BLaER1 (cell line): Measurements from ENCODE around the gene MYO1D.
"Not testable (repeated sequence)": the region's sequence is repeated elsewhere in the genome, so short reads cannot be mapped to it uniquely, and the experiment has no call there.

Source experiments
- H3K27ac ChIP-seq: shearing (Covaris generic); formaldehyde crosslinking; 2 replicates; pipeline ENCODE4 v1.8.1; 2022
- H3K27me3 ChIP-seq: shearing (Covaris generic); formaldehyde crosslinking; 2 replicates; pipeline ENCODE4 v1.8.1; 2022
- H3K36me3 ChIP-seq: shearing (Covaris generic); formaldehyde crosslinking; 2 replicates; pipeline ENCODE4 v1.8.1; 2022
- H3K4me1 ChIP-seq: shearing (Covaris generic); formaldehyde crosslinking; 2 replicates; pipeline ENCODE4 v1.8.1; 2022
- H3K4me2 ChIP-seq: shearing (Covaris generic); formaldehyde crosslinking; 2 replicates; pipeline ENCODE4 v1.8.1; 2022
- H3K4me3 ChIP-seq: shearing (Covaris generic); formaldehyde crosslinking; 2 replicates; pipeline ENCODE4 v1.8.1; 2022
- H3K9ac ChIP-seq: shearing (Covaris generic); formaldehyde crosslinking; 2 replicates; pipeline ENCODE4 v1.8.1; 2022
- H3K9me3 ChIP-seq: shearing (Covaris generic); formaldehyde crosslinking; 2 replicates; pipeline ENCODE4 v1.8.1; 2022
- H4K20me1 ChIP-seq: shearing (Covaris generic); formaldehyde crosslinking; 2 replicates; pipeline ENCODE4 v1.8.1; 2022
- Cebpa-rat ChIP-seq: shearing (Covaris generic); IDR thresholded peaks from 2 replicates; pipeline ENCODE4 v1.8.1; 2022

Gene MYO1D

GRCh38 chr17:32536736-32537643 is 339.9 kb downstream of the MYO1D start:
- H3K4me3 ChIP-seq, result no peak overlapping the region

GRCh38 chr17:32533296-32533695 is 343.6 kb downstream of the MYO1D start:
- Histone ChIP-seq H3K27me3 (no peaks in the 10 kb centered on the region), H3K9me3 (no peaks in the 10 kb centered on the region), H3K9ac (no peak overlapping the region), H3K4me3 (no peak overlapping the region), H3K36me3 (no peaks in the 10 kb centered on the region), H3K4me1 (peaks cover 25% of the 10 kb centered on the region), H3K4me2 (no peak overlapping the region), H3K27ac (no peak overlapping the region), H4K20me1 (no peaks in the 10 kb centered on the region)
- no peak for TF ChIP-seq Cebpa-rat

More at GRCh38 chr17:32536736-32537643, 339.9 kb downstream of the MYO1D start:
- 0 out of 2 replicates have a peak overlapping the region, but pooled peaks have one; percentile 37 for H3K4me2 ChIP-seq
- no peak for TF ChIP-seq Cebpa-rat
- peaks cover 6% of the 10 kb centered on the region for H3K4me1 ChIP-seq
- no peaks in the 10 kb centered on the region for H3K27me3 ChIP-seq
- no peaks in the 10 kb centered on the region for H4K20me1 ChIP-seq
- no peak overlapping the region for H3K9ac ChIP-seq
- no peaks in the 10 kb centered on the region for H3K9me3 ChIP-seq
- no peak overlapping the region for H3K27ac ChIP-seq
- no peaks in the 10 kb centered on the region for H3K36me3 ChIP-seq

- Histone ChIP-seq H3K4me2 (peak overlapping the region; percentile 73), H3K9ac (no peak overlapping the region), H3K4me3 (no peak overlapping the region), H3K36me3 (no peaks in the 10 kb centered on the region), H3K27me3 (no peaks in the 10 kb centered on the region), H4K20me1 (no peaks in the 10 kb centered on the region), H3K4me1 (peaks cover 55% of the 10 kb centered on the region), H3K27ac (peak overlapping the region; percentile 27; the same call in 1 of the 2 replicates), H3K9me3 (no peaks in the 10 kb centered on the region)
- TF ChIP-seq Cebpa-rat, result no peak
Measured at GRCh38 chr17:32529604-32530003, 347.3 kb downstream of the MYO1D start.

DNA sequence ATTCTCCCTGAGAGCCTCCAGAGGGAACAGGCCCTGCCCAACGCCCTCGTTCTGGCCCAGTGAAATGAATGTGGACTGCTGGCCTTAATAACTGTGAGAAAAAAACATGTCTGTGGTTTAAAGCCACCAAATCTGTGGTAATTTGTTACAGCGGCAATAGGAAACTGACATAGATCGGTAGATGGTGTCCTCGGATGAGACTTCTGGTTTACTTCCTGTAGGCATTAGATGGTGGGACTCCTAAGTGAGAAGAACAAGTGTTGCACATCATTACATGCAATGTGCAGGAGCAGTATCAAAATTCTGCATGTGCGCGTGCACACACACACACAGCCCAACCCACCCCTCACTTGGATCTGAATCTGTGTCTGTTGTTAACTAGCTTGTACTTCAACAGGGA is 348.1 kb downstream of the MYO1D start:
- H4K20me1 ChIP-seq, result no peaks in the 10 kb centered on the region
- no peak for TF ChIP-seq Cebpa-rat
- no peaks in the 10 kb centered on the region for H3K9me3 ChIP-seq
- H3K4me1 ChIP-seq, result peaks cover 63% of the 10 kb centered on the region
- H3K4me3 ChIP-seq, result no peak overlapping the region
- peak overlapping the region; percentile 73 for H3K4me2 ChIP-seq
- H3K9ac ChIP-seq, result 0 out of 2 replicates have a peak overlapping the region, but pooled peaks have one; percentile 17
- H3K27me3 ChIP-seq, result no peaks in the 10 kb centered on the region
- 0 out of 2 replicates have a peak overlapping the region, but pooled peaks have one; percentile 81 for H3K27ac ChIP-seq
- H3K36me3 ChIP-seq, result no peaks in the 10 kb centered on the region

DNA sequence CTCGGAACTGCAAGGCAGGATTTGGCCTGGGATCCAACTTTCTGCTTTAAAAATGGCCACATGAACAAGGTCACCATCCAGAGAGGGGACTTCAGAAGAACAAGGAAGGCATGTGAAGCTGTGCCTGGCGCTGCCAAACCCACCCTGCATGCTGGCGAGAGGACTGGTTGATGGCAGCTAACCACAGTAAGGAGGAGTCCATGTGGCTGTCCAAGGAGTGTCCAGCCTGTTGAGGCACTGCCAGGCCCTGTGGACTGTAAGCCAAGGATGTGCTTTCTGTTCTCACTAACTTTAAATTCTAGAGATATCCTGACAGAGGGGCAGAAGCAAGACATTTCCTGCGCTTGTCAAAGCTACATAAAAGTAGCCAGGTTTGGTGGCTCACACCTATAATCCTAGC is 349.8 kb downstream of the MYO1D start:
- H3K9me3 ChIP-seq, result no peaks in the 10 kb centered on the region
- H3K4me1 ChIP-seq, result peaks cover 80% of the 10 kb centered on the region
- no peak overlapping the region for H3K4me3 ChIP-seq
- no peaks in the 10 kb centered on the region for H4K20me1 ChIP-seq
- TF ChIP-seq Cebpa-rat, result no peak
- peak overlapping the region; percentile 73; the same call in 1 of the 2 replicates for H3K4me2 ChIP-seq
- no peak overlapping the region for H3K9ac ChIP-seq
- H3K27me3 ChIP-seq, result no peaks in the 10 kb centered on the region
- H3K27ac ChIP-seq, result peak overlapping the region; percentile 81
- H3K36me3 ChIP-seq, result no peaks in the 10 kb centered on the region

- peaks cover 100% of the 10 kb centered on the region for H3K4me1 ChIP-seq
- H3K4me2 ChIP-seq, result peak overlapping the region; percentile 73
- peak overlapping the region; percentile 81 for H3K27ac ChIP-seq
- no peak for TF ChIP-seq Cebpa-rat
- no peak overlapping the region; the same call in 1 of the 2 replicates for H3K4me3 ChIP-seq
- H4K20me1 ChIP-seq, result no peaks in the 10 kb centered on the region
- no peaks in the 10 kb centered on the region for H3K9me3 ChIP-seq
- H3K9ac ChIP-seq, result peak overlapping the region; percentile 34
- H3K36me3 ChIP-seq, result no peaks in the 10 kb centered on the region
- no peaks in the 10 kb centered on the region for H3K27me3 ChIP-seq
Measured at GRCh38 chr17:32525122-32525521, 351.8 kb downstream of the MYO1D start.

DNA sequence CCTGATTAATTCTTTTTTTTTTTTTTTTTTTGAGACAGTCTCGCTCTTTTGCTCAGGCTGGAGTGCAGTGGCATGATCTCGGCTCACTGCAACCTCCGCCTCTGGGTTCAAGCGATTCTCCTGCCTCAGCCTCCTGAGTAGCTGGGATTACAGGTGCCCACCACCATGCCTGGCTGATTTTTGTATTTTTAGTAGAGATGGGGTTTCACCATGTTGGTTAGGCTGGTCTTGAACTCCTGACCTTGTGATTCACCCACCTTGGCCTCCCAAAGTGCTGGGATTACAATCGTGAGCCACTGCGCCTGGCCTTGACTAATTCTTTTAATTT is 352.4 kb downstream of the MYO1D start:
- H3K36me3 ChIP-seq, H3K9me3 ChIP-seq, H3K4me3 ChIP-seq, H3K27me3 ChIP-seq, H4K20me1 ChIP-seq: not testable (repeated sequence)
- Histone ChIP-seq H3K4me1 (peaks cover 100% of the 10 kb centered on the region), H3K4me2 (peak overlapping the region; percentile 73), H3K9ac (peak overlapping the region; percentile 34), H3K27ac (peak overlapping the region; percentile 81)

- Histone ChIP-seq H3K27me3 (no peaks in the 10 kb centered on the region), H3K36me3 (no peaks in the 10 kb centered on the region), H3K9ac (peak overlapping the region; percentile 34; the same call in 1 of the 2 replicates), H4K20me1 (no peaks in the 10 kb centered on the region), H3K4me2 (peak overlapping the region; percentile 73), H3K27ac (peak overlapping the region; percentile 81), H3K4me1 (peaks cover 97% of the 10 kb centered on the region), H3K4me3 (peak overlapping the region; percentile 32; the same call in 1 of the 2 replicates), H3K9me3 (no peaks in the 10 kb centered on the region)
- TF ChIP-seq Cebpa-rat, result no peak
Measured at GRCh38 chr17:32523827-32524552, 352.9 kb downstream of the MYO1D start.

DNA sequence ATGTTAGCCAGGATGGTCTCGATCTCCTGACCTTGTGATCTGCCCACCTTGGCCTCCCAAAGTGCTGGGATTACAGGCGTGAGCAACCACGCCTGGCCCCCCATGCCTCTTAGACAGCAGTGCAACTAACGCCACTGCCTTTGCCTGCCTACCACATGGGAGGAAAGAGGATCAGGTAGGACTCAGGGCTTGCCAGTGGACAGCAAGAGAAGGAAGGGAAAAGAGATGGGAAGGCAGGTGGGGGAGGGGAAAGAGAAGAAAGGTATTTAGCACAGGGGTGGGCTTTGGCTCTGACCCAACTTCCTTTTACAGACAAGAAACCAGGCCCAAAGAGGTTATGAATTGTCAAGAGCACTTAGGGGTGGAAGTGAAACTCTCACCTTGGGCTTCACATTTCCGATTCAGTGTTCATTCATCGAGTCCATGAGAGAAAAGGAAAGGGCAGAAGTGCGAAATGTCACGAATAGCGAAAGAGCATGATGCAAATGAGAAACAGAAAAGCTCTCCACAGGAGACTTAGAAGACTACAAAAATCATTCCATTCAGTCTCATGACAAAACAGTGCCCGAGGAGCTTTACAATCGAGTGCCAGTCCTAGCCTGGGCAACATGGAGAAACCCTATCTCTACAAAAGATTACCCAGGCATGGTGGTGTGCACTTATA is 353.8 kb downstream of the MYO1D start:
- no peaks in the 10 kb centered on the region for H3K9me3 ChIP-seq
- no peak for TF ChIP-seq Cebpa-rat
- H3K27me3 ChIP-seq, result no peaks in the 10 kb centered on the region
- H3K9ac ChIP-seq, result peak overlapping the region; percentile 30; the same call in 1 of the 2 replicates
- H3K36me3 ChIP-seq, result no peaks in the 10 kb centered on the region
- H3K27ac ChIP-seq, result peak overlapping the region; percentile 81
- H3K4me1 ChIP-seq, result peaks cover 97% of the 10 kb centered on the region
- no peaks in the 10 kb centered on the region for H4K20me1 ChIP-seq
- H3K4me3 ChIP-seq, result no peak overlapping the region; the same call in 1 of the 2 replicates
- H3K4me2 ChIP-seq, result peak overlapping the region; percentile 73
